GM18870 (cell line): ENCODE results near the gene TPM3.
A peak's percentile ranks its signal among the peaks of the same experiment; 100 is the strongest.
"Not testable (repeated sequence)": the region's sequence is repeated elsewhere in the genome, so short reads cannot be mapped to it uniquely, and the experiment has no call there.

Source experiments
- ATAC-seq: cut with Tn5 transposase; IDR thresholded peaks from one replicate; pipeline ENCODE4 v1.9.1; 2021; ENCODE audit warnings: moderate library complexity; ENCODE audit not compliant: unreplicated experiment

The TPM3 gene

DNA sequence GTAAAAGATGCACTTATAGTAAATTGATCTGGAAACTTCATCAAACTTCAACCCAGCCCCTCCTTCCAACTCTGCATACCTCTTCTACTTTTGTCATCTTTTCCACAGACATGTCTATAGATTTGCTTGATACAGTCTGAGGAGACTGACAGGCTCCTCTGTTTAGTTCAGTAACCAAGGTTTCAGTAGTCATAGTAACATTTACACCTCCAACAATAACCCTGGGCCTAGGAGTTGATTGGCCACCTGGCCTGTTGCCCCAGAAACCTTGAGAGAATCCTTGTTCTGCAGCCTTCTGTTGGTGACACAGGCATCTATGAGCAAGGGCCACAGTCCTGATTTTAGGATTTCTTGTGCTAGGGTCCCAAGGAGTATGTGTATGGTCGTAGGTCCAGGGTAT lies 14.3 kb upstream of the TPM3 start, which contains the start of gene CFAP141:
Gene CFAP141 (minus strand): TSS at position 138 of the 400 bp plus-strand sequence. CDS start 26 bp downstream, at position 112.
- no peak for ATAC-seq

DNA sequence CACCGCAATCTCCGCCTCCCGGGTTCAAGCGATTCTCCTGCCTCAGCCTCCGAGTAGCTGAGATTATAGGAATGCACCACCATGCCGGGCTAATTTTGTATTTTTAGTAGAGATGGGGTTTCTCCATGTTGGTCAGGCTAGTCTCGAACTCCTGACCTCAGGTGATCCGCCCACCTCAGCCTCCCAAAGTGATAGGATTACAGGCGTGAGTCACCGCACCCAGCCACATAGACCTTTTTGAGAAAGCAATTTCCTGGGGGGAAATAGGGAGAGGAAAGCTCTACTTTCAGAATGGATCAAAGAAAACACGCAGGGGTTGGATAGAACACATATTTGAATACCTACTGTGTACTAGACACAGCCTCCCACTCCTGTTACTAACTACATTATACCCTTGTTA lies 13.9 kb upstream of the TPM3 start:
- ATAC-seq, result not testable (repeated sequence)

DNA sequence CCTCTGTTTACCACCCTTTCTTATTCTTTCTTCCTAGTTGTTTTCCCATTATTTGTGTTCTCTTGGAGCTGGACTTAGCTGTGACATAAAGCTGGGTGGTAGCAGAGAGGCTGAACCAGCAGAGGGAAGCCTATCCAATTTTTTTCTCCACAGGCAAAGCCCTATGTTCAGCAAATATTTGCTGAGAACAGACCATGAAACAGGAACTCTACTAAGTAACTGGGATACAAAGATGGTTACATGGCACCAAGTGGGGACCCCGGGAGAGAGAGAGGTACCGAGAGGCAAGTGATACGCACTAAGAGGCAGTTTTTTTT lies 7.6 kb upstream of the TPM3 start:
- ATAC-seq, result no peak

DNA sequence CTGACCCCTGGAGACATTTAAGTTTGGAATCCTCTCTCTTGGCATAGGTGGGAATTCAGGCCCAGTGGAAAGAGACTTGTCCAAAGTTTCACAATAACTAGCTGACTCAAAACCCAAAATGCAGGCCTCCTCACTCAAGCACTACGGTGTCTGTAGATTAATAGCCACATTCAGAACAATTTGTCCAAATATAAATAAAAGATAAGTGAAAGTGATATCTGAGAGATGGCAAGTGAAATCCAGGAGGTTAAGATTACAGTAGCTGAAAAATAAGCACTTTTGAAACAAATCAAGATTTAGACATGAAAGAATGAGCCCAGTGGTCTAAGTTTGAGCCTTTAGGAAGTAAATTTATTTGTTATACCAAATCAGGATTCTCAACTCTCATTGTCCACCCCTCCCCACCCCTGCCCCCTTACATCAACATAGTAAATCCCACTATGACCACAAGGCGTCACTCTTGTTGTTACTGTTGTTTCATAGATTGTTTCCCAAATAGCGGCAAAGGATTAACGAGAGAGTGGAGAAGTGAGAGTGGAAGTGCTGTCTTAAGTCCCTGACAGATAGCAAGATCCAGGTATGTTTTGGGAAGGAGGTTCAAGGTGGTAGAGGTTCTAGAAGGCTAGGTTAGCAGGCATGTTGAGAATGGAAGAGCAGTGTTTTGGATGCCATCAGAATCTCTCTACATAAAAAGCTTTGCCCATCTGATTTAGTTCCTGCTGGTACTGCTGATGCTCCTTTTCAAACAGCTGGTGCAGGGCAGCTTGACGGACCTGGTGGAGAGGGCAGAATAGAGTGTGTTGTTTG lies 7.1 kb upstream of the TPM3 start:
- ATAC-seq, result no peak

DNA sequence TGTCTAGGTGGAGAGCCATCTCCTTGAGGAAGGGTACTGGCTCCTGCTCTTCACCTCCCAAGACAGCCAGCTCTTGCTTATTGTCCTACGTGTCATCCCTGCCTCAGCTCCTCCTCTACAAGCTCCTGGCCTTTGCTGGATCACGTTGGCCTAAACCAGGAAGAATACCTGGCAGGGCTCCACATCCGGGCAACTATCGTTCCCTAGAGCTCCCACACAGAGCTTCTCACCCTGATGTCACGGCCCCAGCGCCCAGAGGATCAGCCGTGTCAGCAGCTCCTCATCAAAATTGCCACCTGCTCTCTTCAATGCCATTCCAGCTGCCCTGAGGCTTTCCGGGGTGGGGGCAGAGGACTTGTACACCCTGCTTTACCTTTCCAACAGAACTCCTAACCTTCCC lies 1.9 kb upstream of the TPM3 start:
- ATAC-seq, result no peak

DNA sequence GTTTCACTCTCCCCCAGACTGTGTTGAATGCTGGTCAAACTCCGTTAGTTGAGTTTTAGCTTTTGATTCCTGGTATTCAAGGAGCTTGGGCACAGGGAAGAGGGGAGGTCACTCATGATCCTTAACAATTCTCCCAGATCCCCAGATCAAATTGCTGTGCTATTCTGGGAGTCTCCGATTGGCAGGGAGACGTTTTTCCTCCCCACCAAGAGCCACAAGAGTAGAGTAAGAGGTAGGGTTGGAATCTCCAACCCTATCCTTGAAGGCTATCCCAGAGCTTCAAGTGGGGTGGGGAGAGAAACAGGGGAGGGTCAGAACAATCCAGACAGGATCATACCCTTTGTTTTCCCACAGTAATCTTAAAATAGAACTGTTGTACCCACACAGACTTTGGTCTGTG lies 576 bp upstream of the TPM3 start:
- ATAC-seq, result no peak

DNA sequence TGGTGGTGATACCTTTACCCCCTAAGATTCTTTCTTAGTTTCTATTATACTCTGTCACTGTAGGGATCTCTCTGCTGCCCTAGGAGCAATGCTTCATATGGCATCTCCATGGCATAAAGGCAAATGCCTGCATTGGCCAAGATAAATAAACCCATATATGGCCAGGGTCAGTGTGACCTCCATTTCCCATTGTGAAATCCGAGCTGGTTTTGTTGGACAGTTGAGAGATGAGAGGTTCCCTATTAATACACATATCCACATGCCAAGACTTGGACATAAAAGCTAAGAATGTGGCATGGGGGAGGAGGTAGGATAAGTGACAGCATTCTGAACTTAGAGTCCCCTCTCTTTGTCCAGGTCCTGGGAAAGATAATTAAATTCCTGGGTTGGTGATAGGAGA lies 1.4 kb downstream of the TPM3 start:
- ATAC-seq, result no peak

DNA sequence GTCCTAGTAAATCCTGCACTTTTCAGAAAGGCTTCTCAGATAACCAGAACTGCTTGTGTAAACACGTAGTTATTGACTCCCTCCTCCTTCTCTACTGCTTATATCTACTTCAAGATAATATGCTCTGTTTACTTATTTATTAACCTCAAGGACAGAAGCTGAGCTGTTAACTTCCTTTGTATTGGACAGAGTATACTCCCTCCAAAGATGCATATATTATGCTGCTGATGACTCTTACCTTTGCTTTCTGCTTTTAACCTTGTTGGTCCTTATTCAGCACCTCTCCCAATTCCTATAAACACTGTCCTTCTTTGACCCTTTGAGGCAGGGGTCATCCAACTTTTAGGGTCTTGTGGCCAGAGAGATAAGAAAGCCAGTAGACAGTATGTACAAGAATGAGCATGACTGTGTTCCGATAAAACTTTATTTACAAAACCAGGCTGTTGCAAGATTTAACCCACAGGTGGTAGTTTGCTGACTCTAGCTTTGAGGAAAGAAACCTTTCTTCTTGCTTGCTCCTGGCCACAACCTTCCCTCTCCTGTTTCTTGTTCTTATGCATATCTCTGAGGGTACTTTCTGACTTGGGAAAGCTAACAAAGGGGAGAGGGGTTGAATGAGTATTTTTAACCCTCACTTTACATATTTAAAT lies 4.9 kb downstream of the TPM3 start:
- no peak for ATAC-seq

DNA sequence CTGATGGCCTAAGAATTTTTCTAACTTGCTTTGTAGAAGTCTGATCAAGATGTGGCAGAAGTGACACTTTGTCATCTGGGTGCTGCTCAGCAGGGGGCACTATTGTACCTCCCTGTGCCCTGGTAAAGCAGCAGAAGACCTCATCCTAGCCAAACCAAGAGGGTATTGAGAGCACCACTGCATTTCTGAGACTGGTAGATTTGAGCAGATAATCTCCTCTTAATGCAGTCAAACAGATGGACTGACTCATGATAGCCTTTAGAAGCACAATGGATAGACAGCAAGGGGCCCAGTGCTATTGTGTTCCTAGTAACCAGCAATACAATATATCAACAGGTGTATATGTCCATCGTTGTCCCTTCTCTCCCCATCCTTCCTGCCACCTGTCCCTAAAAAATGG lies 5.7 kb downstream of the TPM3 start:
- ATAC-seq, result no peak

DNA sequence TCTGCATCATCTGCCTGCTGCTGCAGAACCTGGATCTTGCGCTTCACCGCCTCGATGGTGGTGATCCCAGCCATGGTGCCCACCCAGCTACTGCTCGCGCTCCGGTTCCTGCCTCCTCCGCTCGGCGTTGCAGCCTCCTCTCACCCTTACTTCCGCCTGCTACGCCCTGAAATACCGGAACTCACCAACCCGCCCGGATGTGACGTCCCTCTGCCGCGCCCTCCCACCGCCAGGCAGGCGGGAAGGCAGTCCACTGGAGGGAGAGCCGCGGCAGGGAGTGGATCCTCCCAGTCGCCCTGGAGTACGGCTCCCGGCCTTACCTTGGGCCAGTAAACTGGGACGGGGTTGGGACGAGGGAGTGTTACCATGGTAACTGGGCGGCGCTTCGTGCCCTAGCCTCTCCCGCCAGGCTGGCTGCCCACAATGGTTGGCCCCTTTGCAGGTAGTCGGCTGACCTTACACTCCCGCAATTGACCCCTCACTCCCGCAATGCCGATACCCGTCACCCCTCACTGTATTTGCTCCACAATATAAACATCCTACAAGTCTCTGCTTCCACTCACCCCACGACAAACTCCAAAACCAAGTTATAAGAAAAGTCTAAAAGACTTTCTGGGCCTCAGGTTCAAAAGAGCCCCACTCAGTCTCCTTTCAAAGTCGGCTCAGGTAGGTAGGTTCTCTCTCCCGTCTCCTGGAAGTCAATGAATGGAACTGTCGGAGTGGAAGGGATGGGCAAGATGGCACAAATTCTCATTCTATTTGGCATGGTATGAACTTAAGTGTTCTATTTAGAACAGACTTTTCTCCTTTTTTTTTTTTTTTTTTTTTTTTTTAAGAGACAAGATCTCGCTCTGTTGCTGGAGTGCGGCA lies 8.6 kb downstream of the TPM3 start:
- ATAC-seq, result peak; percentile 59

DNA sequence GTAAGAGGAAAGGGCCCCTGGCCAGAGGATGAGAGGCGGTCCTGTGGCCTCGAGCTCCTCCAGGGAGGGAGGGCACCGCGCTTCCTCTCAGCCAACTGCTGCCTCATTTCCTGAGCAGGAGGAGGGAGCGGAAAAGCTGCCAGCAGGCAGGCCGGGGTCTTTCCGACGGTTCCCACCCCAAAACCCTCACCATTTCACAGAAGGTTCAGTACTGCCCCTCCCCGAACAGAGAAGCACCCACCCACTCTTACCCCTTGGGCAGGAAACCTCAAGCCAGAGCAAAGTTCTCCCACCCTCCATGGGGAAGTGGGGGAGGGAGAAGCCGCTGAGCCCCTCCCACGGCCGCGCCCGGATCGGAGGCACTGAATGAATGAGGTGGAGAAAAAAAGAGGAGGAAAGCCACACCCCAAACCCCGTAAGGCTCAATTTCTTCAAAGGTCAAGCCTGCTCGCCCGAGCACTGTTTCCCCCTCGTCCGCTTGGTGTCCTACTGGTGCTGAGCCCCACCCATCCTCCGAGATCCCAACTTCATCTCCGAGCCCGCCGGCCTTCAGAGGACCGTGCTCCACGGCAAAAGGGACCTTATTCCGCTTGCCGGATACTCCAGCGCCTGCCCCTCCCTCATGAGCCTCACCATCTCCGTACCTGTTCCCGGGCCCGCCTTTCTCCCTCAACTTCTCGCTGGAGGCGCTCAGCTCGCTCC lies 9.4 kb downstream of the TPM3 start:
- ATAC-seq, result peak; percentile 31

DNA sequence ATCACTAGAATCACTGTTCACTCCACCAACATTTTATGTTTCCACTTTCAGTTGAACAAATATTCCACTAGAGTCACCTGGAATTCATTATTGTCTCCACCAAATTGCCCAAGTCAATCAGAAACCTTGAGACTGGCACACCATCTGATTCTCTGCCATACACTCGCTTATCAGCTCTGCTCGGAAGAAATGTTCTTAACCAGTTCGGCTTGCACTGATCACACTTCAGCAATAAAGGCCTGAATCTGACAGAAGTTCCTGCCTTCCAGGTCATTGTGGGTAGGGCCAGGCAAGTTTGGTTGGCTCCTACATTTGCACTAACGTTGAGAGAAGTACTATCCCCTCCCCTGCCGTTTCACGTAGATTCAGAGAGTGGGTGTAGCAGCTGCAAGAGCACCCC lies 10.0 kb downstream of the TPM3 start:
- no peak for ATAC-seq

DNA sequence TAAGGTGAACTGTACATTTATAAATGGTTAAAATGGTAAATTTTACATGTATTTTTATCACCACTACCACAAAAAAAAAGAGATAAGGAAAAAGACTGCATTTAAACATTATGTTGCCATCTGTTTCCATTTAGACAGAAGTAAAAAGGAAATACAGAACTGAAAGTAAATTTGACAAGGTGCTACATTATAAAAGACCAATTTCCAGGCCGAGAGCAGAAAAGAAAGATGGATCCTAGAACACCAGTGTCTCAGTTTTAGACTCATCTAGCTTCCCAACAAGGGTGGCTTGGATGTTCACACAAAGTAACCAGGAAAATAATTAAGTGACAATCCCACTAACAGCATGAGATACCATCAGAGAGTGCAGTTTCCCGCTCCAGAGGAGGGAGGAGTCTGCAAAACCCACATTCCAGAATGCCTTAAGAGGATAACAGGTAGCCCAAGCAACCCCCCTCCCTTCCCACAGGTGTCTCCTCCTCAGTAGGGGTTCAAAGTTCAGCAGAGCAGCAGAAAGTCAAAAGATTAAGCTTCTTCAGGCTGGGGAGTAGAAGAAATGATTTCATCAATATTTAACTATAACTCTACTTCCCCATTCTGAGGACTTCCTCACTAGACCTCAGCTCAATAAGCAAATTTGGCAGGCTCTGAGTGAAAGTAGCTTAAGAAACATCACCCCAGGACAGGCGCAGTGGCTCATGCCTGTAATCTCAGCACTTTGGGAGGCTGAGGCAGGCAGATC lies 11.8 kb downstream of the TPM3 start:
- no peak for ATAC-seq

DNA sequence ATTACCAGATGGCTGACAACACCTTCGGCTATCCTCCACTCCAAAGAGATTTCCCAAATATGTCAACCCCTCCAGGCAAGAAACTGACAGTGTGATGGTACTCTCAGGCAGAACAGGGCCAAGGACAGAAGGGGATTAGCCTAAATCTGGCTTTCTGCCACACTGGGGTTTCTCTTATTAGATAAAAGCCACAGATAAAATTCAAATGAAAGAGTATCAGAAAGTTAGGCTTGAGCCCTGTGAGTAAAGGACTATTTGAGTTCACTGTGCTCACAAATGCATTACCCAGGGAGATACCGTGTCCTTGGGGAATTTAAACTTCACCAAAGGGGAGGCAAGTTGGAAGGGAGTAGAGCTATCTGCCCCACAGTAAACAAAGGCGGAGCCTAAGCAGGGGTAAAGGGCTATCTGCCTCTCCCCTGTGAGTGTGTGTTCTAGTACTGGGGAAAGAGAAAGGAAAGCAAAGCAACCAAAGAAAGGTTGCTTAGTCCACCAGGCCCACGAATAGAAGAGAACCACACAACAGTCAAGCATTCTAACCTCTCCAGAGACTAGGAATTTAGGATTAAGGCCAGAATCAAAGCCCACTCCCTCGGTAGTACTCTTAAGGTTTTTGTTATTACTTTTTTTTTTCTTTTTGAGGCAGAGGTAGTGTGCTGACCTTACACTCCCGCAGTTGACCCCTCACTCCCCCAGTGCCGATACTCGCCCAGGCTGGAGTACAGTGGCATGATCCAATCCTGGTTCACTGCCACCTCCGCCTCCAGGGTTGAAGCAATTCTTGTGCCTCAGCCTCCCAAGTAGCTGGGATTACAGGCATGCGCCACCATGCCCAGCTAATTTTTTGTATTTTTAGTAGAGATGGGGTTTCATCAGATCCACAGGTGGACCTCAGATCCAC lies 12.7 kb downstream of the TPM3 start:
- ATAC-seq, result no peak

DNA sequence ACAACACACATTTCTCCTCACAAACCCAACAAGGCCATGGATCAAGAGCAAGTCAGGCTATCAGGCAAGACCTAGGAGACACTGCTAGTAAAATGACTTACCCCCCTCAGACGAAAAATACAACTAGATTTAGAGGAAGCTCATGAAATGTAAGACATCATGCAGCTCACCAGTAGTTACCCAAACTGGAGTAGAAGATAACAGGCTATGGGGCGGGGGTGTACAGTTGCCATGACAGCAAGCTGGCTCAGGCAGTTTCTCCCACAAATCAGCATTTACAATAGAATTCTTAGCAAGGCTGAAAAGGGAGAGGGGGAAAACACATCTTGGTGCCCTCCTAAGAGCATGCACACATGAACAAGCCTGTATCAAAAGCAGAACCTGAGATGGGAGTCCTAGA lies 13.9 kb downstream of the TPM3 start:
- ATAC-seq, result no peak

DNA sequence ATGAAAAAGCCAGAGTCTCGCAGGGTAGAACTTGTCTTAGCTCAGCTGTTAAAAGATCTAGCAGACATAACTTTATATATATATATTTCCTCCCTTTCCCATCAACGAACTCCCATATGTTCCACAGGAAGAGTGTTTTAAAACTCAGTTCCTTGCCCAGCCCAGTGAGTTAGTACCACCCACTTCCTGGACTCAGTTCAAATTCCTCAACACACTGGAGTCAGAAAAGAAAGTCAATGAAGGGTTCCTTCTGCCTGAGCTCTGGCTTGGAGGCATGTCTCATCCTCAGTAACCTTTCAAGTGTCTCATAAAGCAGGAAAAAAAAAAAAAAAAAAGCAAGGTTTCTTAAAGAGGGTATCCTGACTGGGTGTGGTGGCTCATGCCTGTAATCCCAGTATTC lies 15.6 kb downstream of the TPM3 start:
- ATAC-seq, result no peak

DNA sequence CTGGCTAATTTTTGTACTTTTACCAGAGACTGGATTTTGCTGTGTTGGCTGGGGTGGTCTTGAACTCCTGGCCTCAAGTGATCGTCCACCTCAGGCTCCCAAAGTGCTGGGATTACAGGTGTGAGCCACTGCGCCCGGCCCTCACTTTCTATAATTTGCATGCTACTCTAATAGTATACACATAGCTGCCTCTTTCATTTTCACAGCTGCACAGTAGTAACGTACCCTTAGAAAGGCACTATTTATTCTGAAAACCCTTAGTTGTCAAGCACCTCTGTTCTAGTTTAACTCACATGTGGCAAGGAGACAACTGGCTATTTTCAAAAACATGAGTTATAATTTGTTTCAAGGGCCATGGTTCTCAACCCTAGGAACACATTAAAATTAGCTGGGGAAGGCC lies 17.2 kb downstream of the TPM3 start:
- ATAC-seq, result no peak

DNA sequence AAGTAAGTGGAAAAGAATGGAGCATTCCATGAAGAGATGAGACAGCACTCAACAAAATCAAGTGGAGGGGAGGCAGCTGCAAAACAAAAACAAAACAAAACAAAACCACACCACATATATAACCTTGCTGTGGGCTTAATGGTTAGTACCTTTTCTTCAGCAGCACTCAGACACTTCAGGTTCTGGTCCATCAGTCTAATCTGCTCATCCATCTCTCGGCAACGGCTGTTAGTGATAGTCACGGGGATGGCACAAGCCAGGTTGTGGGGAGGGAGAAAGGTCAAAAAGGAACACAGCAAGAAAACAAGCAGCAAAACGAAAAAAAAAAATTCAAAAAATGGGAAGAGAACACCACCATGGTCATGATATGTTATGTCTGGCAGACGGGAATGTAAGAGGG lies 20.0 kb downstream of the TPM3 start:
- ATAC-seq, result no peak

DNA sequence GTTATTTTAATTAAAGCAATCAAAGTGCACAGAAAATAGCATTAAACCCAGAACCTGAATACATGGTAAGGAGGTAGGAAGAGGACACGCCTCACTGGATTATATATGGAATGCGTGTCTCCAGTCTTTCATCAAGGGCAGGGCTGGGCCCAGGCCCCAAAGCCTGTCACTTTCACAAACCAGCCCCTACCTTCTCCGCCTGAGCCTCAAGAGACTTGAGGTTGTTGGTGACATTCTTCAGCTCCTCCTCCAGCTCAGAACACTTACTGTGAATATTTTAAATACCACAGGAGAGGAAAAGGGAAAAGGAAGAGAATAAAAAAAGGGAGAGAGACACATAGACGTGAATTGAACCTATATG lies 20.7 kb downstream of the TPM3 start:
- no peak for ATAC-seq
